ENCODE results near the gene TSPAN19. TPM values are rescaled to one million over a fixed set of nuclear protein-coding genes. Genes with fewer than 3 reads are reported as not detected.

TSPAN19 gene
- polyA plus RNA-seq (2011; rRNA removed) (not detected in 2 replicates), polyA minus RNA-seq (2011; rRNA and poly(A)+ RNA removed) (not detected in 2 replicates)

- ChIA-PET POLR2A (no interaction called here), CTCF (interaction anchor here (0.9 to 1.6 kb wide), 3 partner anchors 21 to 162 kb away, joined by 3 to 6 read pairs (median 4); no protein-coding TSS in a partner anchor)
- no peak for DNase-seq (ENCODE audit: low read depth)
- TF ChIP-seq, protein P1, sequence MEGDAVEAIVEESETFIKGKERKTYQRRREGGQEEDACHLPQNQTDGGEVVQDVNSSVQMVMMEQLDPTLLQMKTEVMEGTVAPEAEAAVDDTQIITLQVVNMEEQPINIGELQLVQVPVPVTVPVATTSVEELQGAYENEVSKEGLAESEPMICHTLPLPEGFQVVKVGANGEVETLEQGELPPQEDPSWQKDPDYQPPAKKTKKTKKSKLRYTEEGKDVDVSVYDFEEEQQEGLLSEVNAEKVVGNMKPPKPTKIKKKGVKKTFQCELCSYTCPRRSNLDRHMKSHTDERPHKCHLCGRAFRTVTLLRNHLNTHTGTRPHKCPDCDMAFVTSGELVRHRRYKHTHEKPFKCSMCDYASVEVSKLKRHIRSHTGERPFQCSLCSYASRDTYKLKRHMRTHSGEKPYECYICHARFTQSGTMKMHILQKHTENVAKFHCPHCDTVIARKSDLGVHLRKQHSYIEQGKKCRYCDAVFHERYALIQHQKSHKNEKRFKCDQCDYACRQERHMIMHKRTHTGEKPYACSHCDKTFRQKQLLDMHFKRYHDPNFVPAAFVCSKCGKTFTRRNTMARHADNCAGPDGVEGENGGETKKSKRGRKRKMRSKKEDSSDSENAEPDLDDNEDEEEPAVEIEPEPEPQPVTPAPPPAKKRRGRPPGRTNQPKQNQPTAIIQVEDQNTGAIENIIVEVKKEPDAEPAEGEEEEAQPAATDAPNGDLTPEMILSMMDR (IDR thresholded peaks at IDR 0.05; ENCODE audit: insufficient read depth, low read depth, low read length), result no peak
- Histone ChIP-seq H3K27me3 (ENCODE audit: control insufficient read depth, insufficient read depth, low read length) (no peaks in the 10 kb centered on the region), H3K4me3 (ENCODE audit: low read depth, low read length) (peak within 1 kb of the TSS; percentile 64), H3K36me3 (ENCODE audit: control insufficient read depth, insufficient read depth, low read length) (no peaks in the 10 kb centered on the region)
Observed at GRCh38 chr12:85036234-85036707, at the start of gene TSPAN19, which contains the start of gene LRRIQ1. Gene TSPAN19 (minus strand): TSS chr12:85036277. CDS start chr12:85029946, 6,331 bp downstream. Gene LRRIQ1 (plus strand): TSS chr12:85036351. CDS start chr12:85038177, 1,826 bp downstream.

GRCh38 chr12:85085066-85085465, 49.0 kb upstream of the TSPAN19 start:
- no peak overlapping the region for H3K4me3 ChIP-seq (ENCODE audit: low read depth, low read length)
- no peak for DNase-seq (ENCODE audit: low read depth)
- H3K27me3 ChIP-seq (ENCODE audit: control insufficient read depth, insufficient read depth, low read length), result no peaks in the 10 kb centered on the region
- H3K36me3 ChIP-seq (ENCODE audit: control insufficient read depth, insufficient read depth, low read length), result no peaks in the 10 kb centered on the region
- TF ChIP-seq, protein P1 (IDR thresholded peaks at IDR 0.05; ENCODE audit: insufficient read depth, low read depth, low read length), result no peak
- CTCF ChIA-PET, result no interaction called here
- POLR2A ChIA-PET, result no interaction called here

DNA sequence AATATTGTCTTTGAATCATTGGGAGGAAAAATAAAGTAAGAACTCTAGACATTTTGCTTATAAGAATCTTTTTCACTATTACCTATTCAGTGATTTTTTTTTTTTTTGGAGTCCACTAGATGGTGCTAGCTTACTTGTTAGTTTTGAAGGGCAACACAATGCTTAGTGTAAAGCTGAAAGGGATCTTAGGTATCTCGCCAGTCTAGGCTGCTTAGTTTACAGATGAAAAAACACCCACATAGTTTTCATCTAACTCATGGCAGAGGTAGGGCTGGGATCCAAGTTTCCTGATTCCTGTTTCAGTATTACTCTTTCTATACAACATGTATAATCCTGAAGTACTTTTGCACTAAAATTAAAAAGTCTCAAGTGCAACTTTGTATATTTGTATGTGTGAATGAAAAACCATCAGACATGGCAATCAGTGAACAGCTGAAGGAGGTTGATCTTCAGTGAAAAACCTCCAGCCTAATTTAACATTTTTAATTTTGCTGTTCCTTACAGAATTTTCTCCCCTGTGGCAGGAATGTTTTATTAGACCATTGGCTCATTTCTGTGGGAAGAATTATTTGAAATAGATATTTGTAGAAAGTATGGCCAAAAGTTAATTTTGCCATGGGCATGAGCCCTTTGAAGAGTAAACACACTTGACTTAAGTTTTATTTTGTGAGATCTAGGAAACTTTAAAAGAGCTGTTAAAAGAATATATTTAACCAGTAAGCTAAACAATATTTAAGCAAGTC, 40.8 kb upstream of the TSPAN19 start:
- DNase-seq (ENCODE audit: low read depth), result peak; percentile 37
- POLR2A ChIA-PET, result no interaction called here
- TF ChIP-seq, protein P1 (IDR thresholded peaks at IDR 0.05; ENCODE audit: insufficient read depth, low read depth, low read length), result peak; percentile 52
- CTCF ChIA-PET, result interaction anchor here (0.6 to 2.1 kb wide), 6 partner anchors 14 to 276 kb away, joined by 3 to 5 read pairs (median 4); no protein-coding TSS in a partner anchor
- Histone ChIP-seq H3K36me3 (ENCODE audit: control insufficient read depth, insufficient read depth, low read length) (no peaks in the 10 kb centered on the region), H3K27me3 (ENCODE audit: control insufficient read depth, insufficient read depth, low read length) (no peaks in the 10 kb centered on the region), H3K4me3 (ENCODE audit: low read depth, low read length) (no peak overlapping the region)

DNA sequence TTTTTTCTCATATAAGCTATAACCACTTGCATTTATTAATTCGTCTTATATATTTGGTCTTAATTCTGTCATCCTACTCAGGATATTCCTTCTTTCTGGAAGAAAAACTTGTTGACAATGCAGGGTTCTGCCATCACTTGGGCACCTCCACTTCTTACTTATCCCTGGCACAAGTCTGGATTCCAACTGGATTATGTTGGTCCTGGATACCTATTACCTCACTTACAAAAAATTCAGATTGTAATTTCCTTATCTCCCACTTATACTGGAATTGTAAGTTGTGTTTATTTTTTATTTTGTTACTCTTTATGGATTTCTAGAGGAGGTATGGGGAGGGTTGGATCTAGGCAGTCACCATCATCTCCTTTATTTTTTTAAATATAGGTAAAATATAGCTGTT, 36.7 kb upstream of the TSPAN19 start:
- Histone ChIP-seq H3K36me3 (ENCODE audit: control insufficient read depth, insufficient read depth, low read length) (no peaks in the 10 kb centered on the region), H3K4me3 (ENCODE audit: low read depth, low read length) (no peak overlapping the region), H3K27me3 (ENCODE audit: control insufficient read depth, insufficient read depth, low read length) (no peaks in the 10 kb centered on the region)
- no peak for DNase-seq (ENCODE audit: low read depth)
- ChIA-PET CTCF (interaction anchor here (1.3 kb wide), 1 partner anchor 375 kb away, joined by 3 read pairs; no protein-coding TSS in a partner anchor), POLR2A (no interaction called here)
- TF ChIP-seq, protein P1 (IDR thresholded peaks at IDR 0.05; ENCODE audit: insufficient read depth, low read depth, low read length), result no peak

GRCh38 chr12:85065837-85066482, 29.9 kb upstream of the TSPAN19 start:
- DNase-seq (ENCODE audit: low read depth), result no peak
- ChIA-PET POLR2A (no interaction called here), CTCF (interaction anchor here (1.2 kb wide), 1 partner anchor 9 kb away, joined by 3 read pairs; no protein-coding TSS in a partner anchor)
- TF ChIP-seq, protein P1 (IDR thresholded peaks at IDR 0.05; ENCODE audit: insufficient read depth, low read depth, low read length), result no peak
- H3K4me3 ChIP-seq (ENCODE audit: low read depth, low read length), result no peak overlapping the region
- no peaks in the 10 kb centered on the region for H3K36me3 ChIP-seq (ENCODE audit: control insufficient read depth, insufficient read depth, low read length)
- no peaks in the 10 kb centered on the region for H3K27me3 ChIP-seq (ENCODE audit: control insufficient read depth, insufficient read depth, low read length)
